ENCODE measurements around the gene FEM1A.
A peak's percentile ranks its signal among the peaks of the same experiment; 100 is the strongest.

The FEM1A gene

GRCh38 chr19:4754248-4754647 is 37.3 kb upstream of the FEM1A start:
- H3K4me1 ChIP-seq (ENCODE audit: control insufficient read depth, insufficient read depth, low read length, poor library complexity, severe bottlenecking): no peaks in the 10 kb centered on the region
- H3K27me3 ChIP-seq (replicated peaks; ENCODE audit: control insufficient read depth, insufficient read depth, low read length, poor library complexity, severe bottlenecking): no peaks in the 10 kb centered on the region
- H3K36me3 ChIP-seq (ENCODE audit: control insufficient read depth, insufficient read depth, low read length): no peaks in the 10 kb centered on the region
- no peak overlapping the region for H3K4me3 ChIP-seq (ENCODE audit: insufficient read depth, low read depth, low read length, poor library complexity, severe bottlenecking)
- DNase-seq: no peak
- H3K27ac ChIP-seq (ENCODE audit: insufficient read depth, low read length, poor library complexity, severe bottlenecking): no peak overlapping the region
- H3K9me3 ChIP-seq (ENCODE audit: control insufficient read depth, low read length): no peaks in the 10 kb centered on the region

DNA sequence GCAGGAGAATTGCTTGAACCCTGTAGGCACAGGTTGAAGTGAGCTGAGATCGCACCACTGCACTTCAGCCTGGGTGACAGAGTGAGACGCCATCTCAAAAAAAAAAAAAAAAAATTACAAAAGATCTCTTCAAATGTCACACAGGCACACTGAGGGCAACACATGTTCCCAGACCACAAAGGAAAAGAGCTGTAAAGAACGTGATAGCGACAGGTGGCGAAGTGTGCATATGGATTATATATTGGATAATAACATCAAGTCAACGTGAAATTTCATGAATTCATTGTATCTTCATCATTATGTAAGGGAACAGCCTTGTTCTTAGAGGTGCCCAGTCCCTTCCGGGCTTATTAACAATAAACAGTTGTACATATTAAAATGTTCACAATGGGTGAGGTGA is 36.1 kb upstream of the FEM1A start:
- DNase-seq: no peak
- Histone ChIP-seq H3K36me3 (ENCODE audit: control insufficient read depth, insufficient read depth, low read length) (no peaks in the 10 kb centered on the region), H3K4me1 (ENCODE audit: control insufficient read depth, insufficient read depth, low read length, poor library complexity, severe bottlenecking) (peaks cover 9% of the 10 kb centered on the region), H3K27me3 (replicated peaks; ENCODE audit: control insufficient read depth, insufficient read depth, low read length, poor library complexity, severe bottlenecking) (no peaks in the 10 kb centered on the region), H3K4me3 (ENCODE audit: insufficient read depth, low read depth, low read length, poor library complexity, severe bottlenecking) (no peak overlapping the region), H3K9me3 (ENCODE audit: control insufficient read depth, low read length) (no peaks in the 10 kb centered on the region), H3K27ac (ENCODE audit: insufficient read depth, low read length, poor library complexity, severe bottlenecking) (no peak overlapping the region)

DNA sequence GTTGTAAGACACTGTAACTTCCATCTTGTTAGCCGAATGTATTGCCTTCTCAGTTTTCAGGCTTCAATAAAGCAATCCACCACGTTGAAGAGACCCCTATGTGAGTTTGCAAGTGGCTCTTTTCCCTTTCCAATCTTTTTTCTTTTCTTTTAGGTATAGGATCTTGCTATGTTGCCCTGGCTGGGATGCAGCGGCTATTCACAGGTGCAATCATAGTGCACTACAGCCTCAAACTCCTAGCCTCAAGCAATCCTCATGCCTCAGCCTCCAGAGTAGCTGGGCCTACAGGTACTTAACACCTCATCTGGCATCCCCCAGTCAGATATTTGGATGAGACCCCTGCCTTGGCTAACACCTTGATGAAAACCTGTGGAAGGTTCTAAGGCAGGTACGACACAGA is 33.5 kb upstream of the FEM1A start:
- no peak for DNase-seq

GRCh38 chr19:4758659-4759058 is 32.9 kb upstream of the FEM1A start:
- Histone ChIP-seq H3K4me3 (ENCODE audit: insufficient read depth, low read depth, low read length, poor library complexity, severe bottlenecking) (no peak overlapping the region), H3K27me3 (replicated peaks; ENCODE audit: control insufficient read depth, insufficient read depth, low read length, poor library complexity, severe bottlenecking) (peaks cover 6% of the 10 kb centered on the region), H3K4me1 (ENCODE audit: control insufficient read depth, insufficient read depth, low read length, poor library complexity, severe bottlenecking) (peaks cover 9% of the 10 kb centered on the region), H3K27ac (ENCODE audit: insufficient read depth, low read length, poor library complexity, severe bottlenecking) (no peak overlapping the region), H3K9me3 (ENCODE audit: control insufficient read depth, low read length) (no peaks in the 10 kb centered on the region), H3K36me3 (ENCODE audit: control insufficient read depth, insufficient read depth, low read length) (no peaks in the 10 kb centered on the region)
- no peak for DNase-seq

More for the DNA sequence above, 33.5 kb upstream of the FEM1A start:
- Histone ChIP-seq H3K27ac (ENCODE audit: insufficient read depth, low read length, poor library complexity, severe bottlenecking) (no peak overlapping the region), H3K36me3 (ENCODE audit: control insufficient read depth, insufficient read depth, low read length) (no peaks in the 10 kb centered on the region), H3K4me1 (ENCODE audit: control insufficient read depth, insufficient read depth, low read length, poor library complexity, severe bottlenecking) (peaks cover 9% of the 10 kb centered on the region), H3K4me3 (ENCODE audit: insufficient read depth, low read depth, low read length, poor library complexity, severe bottlenecking) (no peak overlapping the region), H3K9me3 (ENCODE audit: control insufficient read depth, low read length) (no peaks in the 10 kb centered on the region), H3K27me3 (replicated peaks; ENCODE audit: control insufficient read depth, insufficient read depth, low read length, poor library complexity, severe bottlenecking) (peaks cover 6% of the 10 kb centered on the region)

DNA sequence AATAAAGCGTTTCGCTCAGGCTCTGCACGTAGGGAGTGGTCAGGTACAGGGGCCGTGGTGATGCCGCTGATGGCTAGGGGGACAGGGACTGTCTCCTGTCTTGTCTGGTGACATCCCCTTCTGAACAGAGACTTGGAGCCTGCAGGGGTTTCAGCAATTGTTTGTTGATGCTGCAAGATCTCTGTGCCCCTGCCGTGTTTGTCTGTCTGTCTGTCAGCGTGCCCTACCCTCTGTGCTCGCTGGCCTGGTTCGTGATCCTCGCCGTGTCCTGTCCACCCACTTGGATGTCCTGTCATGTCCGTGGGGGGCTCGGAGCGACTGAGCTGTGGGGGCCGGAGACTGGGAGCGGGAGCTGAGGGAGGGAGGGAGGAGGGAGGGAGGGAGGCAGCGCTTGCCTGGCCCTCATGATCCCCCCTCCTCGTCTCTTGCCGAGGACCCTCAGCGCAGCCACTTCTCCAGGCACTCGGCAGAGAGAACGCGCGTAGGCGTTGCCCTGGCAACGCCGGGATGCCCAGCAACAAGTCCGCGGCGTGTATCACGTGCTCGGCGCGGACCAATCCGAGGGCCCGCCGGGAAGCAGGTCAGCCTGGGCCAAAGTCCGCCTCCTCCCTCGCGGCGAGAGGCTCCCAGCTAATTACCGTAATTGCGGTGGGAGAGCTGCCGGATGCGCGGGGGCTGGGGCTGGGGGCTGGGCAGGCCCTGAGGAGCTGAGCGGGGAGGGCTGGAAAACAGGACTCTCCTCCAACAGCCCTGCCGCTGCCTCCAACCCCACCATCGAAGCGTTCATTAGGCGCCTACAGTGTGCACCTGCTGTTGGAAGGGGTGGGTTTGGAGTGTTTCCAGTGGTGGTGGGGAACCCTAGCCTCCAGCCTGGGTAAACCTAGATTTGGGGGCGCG is 31.9 kb upstream of the FEM1A start:
- H3K4me1 ChIP-seq (ENCODE audit: control insufficient read depth, insufficient read depth, low read length, poor library complexity, severe bottlenecking): peaks cover 9% of the 10 kb centered on the region
- peak; percentile 17 to 43 (median 27) for DNase-seq
- H3K27ac ChIP-seq (ENCODE audit: insufficient read depth, low read length, poor library complexity, severe bottlenecking): no peak overlapping the region
- peaks cover 6% of the 10 kb centered on the region for H3K27me3 ChIP-seq (replicated peaks; ENCODE audit: control insufficient read depth, insufficient read depth, low read length, poor library complexity, severe bottlenecking)
- H3K36me3 ChIP-seq (ENCODE audit: control insufficient read depth, insufficient read depth, low read length): no peaks in the 10 kb centered on the region
- H3K9me3 ChIP-seq (ENCODE audit: control insufficient read depth, low read length): no peaks in the 10 kb centered on the region
- peak overlapping the region; percentile 32 for H3K4me3 ChIP-seq (ENCODE audit: insufficient read depth, low read depth, low read length, poor library complexity, severe bottlenecking)

DNA sequence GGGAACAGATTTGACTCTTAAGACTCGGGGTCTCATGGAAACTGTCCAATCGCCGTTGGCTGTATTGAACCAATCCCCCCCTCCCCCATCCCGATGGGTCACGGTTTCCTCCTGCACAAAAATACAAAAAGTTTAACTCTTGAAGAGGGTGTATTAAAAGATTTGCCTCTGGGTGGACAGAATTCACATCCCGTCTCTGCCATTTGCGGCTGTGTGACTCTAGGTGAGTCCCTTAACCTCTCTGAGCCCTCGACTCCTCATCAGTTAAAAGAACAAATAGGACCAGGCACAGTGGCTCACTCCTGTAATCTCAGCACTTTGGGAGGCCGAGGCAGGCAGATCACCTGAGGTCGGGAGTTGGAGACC is 31.3 kb upstream of the FEM1A start:
- no peak for DNase-seq
- no peak overlapping the region for H3K27ac ChIP-seq (ENCODE audit: insufficient read depth, low read length, poor library complexity, severe bottlenecking)
- H3K36me3 ChIP-seq (ENCODE audit: control insufficient read depth, insufficient read depth, low read length): no peaks in the 10 kb centered on the region
- H3K9me3 ChIP-seq (ENCODE audit: control insufficient read depth, low read length): no peaks in the 10 kb centered on the region
- H3K27me3 ChIP-seq (replicated peaks; ENCODE audit: control insufficient read depth, insufficient read depth, low read length, poor library complexity, severe bottlenecking): peaks cover 6% of the 10 kb centered on the region
- H3K4me3 ChIP-seq (ENCODE audit: insufficient read depth, low read depth, low read length, poor library complexity, severe bottlenecking): no peak overlapping the region
- H3K4me1 ChIP-seq (ENCODE audit: control insufficient read depth, insufficient read depth, low read length, poor library complexity, severe bottlenecking): peaks cover 9% of the 10 kb centered on the region

DNA sequence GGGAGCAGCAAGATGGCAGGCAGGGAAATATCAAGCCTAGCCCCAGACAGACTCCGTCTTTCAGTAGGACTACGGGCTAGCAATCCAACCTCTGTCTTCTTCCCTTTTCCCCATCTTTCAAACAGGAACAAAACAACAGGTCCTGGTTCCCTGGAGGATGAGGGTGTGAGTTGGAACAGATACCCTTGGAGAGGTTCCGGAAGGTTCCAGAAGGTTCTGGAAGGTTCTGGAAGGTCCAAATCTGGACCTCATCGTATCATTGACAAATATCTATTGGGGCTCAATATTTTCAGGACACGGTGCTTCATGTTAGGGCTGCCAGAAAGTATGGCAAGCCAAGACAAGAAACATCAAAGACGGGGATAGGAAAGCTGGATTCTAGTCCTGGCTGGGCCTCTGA is 28.5 kb upstream of the FEM1A start:
- H3K4me3 ChIP-seq (ENCODE audit: insufficient read depth, low read depth, low read length, poor library complexity, severe bottlenecking): no peak overlapping the region
- H3K4me1 ChIP-seq (ENCODE audit: control insufficient read depth, insufficient read depth, low read length, poor library complexity, severe bottlenecking): peaks cover 9% of the 10 kb centered on the region
- no peak for DNase-seq
- peaks cover 6% of the 10 kb centered on the region for H3K27me3 ChIP-seq (replicated peaks; ENCODE audit: control insufficient read depth, insufficient read depth, low read length, poor library complexity, severe bottlenecking)
- H3K27ac ChIP-seq (ENCODE audit: insufficient read depth, low read length, poor library complexity, severe bottlenecking): no peak overlapping the region
- H3K9me3 ChIP-seq (ENCODE audit: control insufficient read depth, low read length): no peaks in the 10 kb centered on the region
- H3K36me3 ChIP-seq (ENCODE audit: control insufficient read depth, insufficient read depth, low read length): no peaks in the 10 kb centered on the region

GRCh38 chr19:4764393-4764660 is 27.2 kb upstream of the FEM1A start:
- Histone ChIP-seq H3K27ac (ENCODE audit: insufficient read depth, low read length, poor library complexity, severe bottlenecking) (no peak overlapping the region), H3K27me3 (replicated peaks; ENCODE audit: control insufficient read depth, insufficient read depth, low read length, poor library complexity, severe bottlenecking) (peaks cover 6% of the 10 kb centered on the region), H3K9me3 (ENCODE audit: control insufficient read depth, low read length) (no peaks in the 10 kb centered on the region), H3K4me3 (ENCODE audit: insufficient read depth, low read depth, low read length, poor library complexity, severe bottlenecking) (no peak overlapping the region), H3K4me1 (ENCODE audit: control insufficient read depth, insufficient read depth, low read length, poor library complexity, severe bottlenecking) (peaks cover 9% of the 10 kb centered on the region), H3K36me3 (ENCODE audit: control insufficient read depth, insufficient read depth, low read length) (no peaks in the 10 kb centered on the region)
- no peak for DNase-seq

DNA sequence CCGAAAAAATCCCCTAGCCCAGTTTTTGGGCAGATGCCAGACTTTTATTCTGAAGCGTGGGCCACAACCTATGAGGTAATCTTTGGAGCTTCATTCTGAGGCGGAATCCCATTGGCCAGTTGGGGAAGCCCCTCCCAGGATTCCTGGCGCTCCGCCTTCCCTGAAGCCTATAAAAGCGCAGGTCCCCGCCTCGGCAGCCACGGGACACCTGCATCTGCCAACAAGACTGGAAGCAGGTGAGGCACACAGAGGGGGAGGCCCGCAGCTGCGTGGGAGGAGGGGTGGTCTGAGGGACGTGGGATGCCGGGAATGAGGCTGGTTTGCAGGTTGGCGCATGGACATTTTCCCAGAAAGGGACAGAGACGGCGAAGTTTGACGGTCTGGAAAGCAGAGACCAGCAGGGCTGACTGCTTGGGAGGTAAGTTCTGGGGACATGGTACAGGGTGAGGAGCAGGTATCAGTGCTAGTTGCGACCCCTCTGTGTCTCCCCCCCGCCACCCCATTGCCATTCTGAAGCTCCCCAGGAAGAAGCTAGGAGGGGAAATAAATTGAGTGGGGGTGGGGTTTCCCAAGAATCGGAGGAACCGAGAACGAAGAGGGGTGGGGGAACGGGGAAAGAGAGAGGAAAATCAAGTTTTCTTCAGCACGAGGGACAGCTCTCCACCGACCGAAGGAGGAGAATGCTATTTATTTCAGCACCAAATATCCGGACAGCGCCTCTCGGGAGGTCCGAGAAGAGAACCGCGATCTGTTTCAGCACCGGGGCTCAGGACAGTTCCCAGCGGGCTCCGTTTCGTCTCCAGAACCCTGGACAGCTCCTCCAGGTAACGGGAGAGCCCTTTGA is 22.4 kb upstream of the FEM1A start:
- no peak overlapping the region for H3K4me3 ChIP-seq (ENCODE audit: insufficient read depth, low read depth, low read length, poor library complexity, severe bottlenecking)
- peak; percentile 59 to 70 (median 66) for DNase-seq
- no peaks in the 10 kb centered on the region for H3K36me3 ChIP-seq (ENCODE audit: control insufficient read depth, insufficient read depth, low read length)
- no peaks in the 10 kb centered on the region for H3K27me3 ChIP-seq (replicated peaks; ENCODE audit: control insufficient read depth, insufficient read depth, low read length, poor library complexity, severe bottlenecking)
- no peaks in the 10 kb centered on the region for H3K4me1 ChIP-seq (ENCODE audit: control insufficient read depth, insufficient read depth, low read length, poor library complexity, severe bottlenecking)
- no peaks in the 10 kb centered on the region for H3K9me3 ChIP-seq (ENCODE audit: control insufficient read depth, low read length)
- no peak overlapping the region for H3K27ac ChIP-seq (ENCODE audit: insufficient read depth, low read length, poor library complexity, severe bottlenecking)

DNA sequence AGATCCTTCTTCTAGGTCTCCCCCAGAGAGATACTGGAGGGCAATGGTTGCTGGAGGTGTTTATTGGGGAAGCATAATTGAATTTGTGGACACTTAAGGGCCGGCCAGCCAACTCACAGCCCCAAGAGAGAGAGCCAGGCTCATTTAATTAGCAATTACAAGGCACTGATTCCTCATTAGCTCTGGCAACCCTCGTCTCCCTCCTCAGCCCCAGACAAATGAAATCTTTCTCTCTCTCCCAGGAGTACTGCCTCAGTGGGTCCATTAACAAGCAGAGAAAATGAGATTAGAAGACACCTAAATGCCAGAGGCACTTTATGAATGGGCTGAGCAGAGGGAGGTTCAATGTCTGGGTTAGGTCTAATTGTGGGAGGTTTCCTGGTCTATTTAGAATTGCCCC is 19.0 kb upstream of the FEM1A start:
- no peak overlapping the region for H3K4me3 ChIP-seq (ENCODE audit: insufficient read depth, low read depth, low read length, poor library complexity, severe bottlenecking)
- H3K36me3 ChIP-seq (ENCODE audit: control insufficient read depth, insufficient read depth, low read length): no peaks in the 10 kb centered on the region
- no peak overlapping the region for H3K27ac ChIP-seq (ENCODE audit: insufficient read depth, low read length, poor library complexity, severe bottlenecking)
- H3K27me3 ChIP-seq (replicated peaks; ENCODE audit: control insufficient read depth, insufficient read depth, low read length, poor library complexity, severe bottlenecking): no peaks in the 10 kb centered on the region
- H3K9me3 ChIP-seq (ENCODE audit: control insufficient read depth, low read length): no peaks in the 10 kb centered on the region
- DNase-seq: no peak
- H3K4me1 ChIP-seq (ENCODE audit: control insufficient read depth, insufficient read depth, low read length, poor library complexity, severe bottlenecking): no peaks in the 10 kb centered on the region

Measured in effector memory CD4-positive, alpha-beta T cell (primary cell).